WTC11 (cell line): ENCODE results near the gene GUCY2D. TPM values are rescaled to one million over a fixed set of nuclear protein-coding genes. Genes with fewer than 3 reads are reported as not detected.

Source experiments
- ATAC-seq: fragments of 200-7000 bp; cut with Tn5 transposase; 2 replicates; pipeline ENCODE4 v1.10.0; 2021; ENCODE audit warnings: mild to moderate bottlenecking, moderate library complexity
- CTCF ChIA-PET: fragments of 300-600 bp; sonication (Branson Sonifier 250); formaldehyde crosslinking; loops from one replicate; lab custom pipeline; 2021; ENCODE audit warnings: antibody characterized with exemption; lab: Charles Lee
- POLR2A ChIA-PET: fragments of 350-600 bp; sonication (Branson Sonifier 250); formaldehyde crosslinking; loops from one replicate; lab custom pipeline; 2021; ENCODE audit warnings: antibody characterized with exemption; lab: Charles Lee
- DNase-seq: peaks from one replicate; pipeline ENCODE4 v3.0.0; 2021; ENCODE audit warnings: low spot score
- H3K27ac Mint-ChIP-seq: 2 replicates; pipeline ENCODE4 v1.8.0; 2021; ENCODE audit warnings: mixed read lengths
- H3K27me3 Mint-ChIP-seq: 2 replicates; pipeline ENCODE4 v1.8.0; 2021; ENCODE audit warnings: low read depth, mild to moderate bottlenecking, moderate library complexity, mixed read lengths
- H3K36me3 Mint-ChIP-seq: 2 replicates; pipeline ENCODE4 v1.8.0; 2021; ENCODE audit warnings: mixed read lengths
- H3K4me1 Mint-ChIP-seq: 2 replicates; pipeline ENCODE4 v1.8.0; 2022; ENCODE audit warnings: mixed read lengths
- H3K4me3 Mint-ChIP-seq: 2 replicates; pipeline ENCODE4 v1.8.0; 2021; ENCODE audit warnings: mild to moderate bottlenecking, moderate library complexity, mixed read lengths
- H3K9me3 Mint-ChIP-seq: 2 replicates; pipeline ENCODE4 v1.8.0; 2021; ENCODE audit warnings: mixed read lengths
- ESRRA ChIP-seq: sonication (generic); formaldehyde crosslinking; IDR thresholded peaks from 2 replicates; pipeline ENCODE4 v1.8.1; 2022; ENCODE audit warnings: mild to moderate bottlenecking, missing genetic modification reagents, borderline replicate concordance
- IRF2 ChIP-seq: sonication (generic); formaldehyde crosslinking; IDR thresholded peaks from 2 replicates; pipeline ENCODE4 v1.8.0; 2022; ENCODE audit warnings: low read depth, missing genetic modification reagents, borderline replicate concordance
- JAZF1 ChIP-seq: fragments of 250-450 bp; sonication (Bioruptor Pico); IDR thresholded peaks from 2 replicates; pipeline ENCODE4 v1.9.0; 2021; ENCODE audit warnings: moderate library complexity, mild to moderate bottlenecking, inconsistent platforms
- NFYB ChIP-seq: sonication (generic); formaldehyde crosslinking; conservative IDR thresholded peaks from 2 replicates; pipeline ENCODE4 v1.8.0; 2022; ENCODE audit warnings: low read depth, missing genetic modification reagents
- NR2C2 ChIP-seq: sonication (generic); formaldehyde crosslinking; IDR thresholded peaks from 2 replicates; pipeline ENCODE4 v1.8.0; 2022; ENCODE audit warnings: mild to moderate bottlenecking, missing genetic modification reagents
- TCF7 ChIP-seq: sonication (generic); formaldehyde crosslinking; IDR thresholded peaks from 2 replicates; pipeline ENCODE4 v1.8.0; 2022; ENCODE audit warnings: mild to moderate bottlenecking, low read depth, missing genetic modification reagents, moderate library complexity
- TEAD1 ChIP-seq: sonication (generic); formaldehyde crosslinking; IDR thresholded peaks from 2 replicates; pipeline ENCODE4 v1.8.0; 2022; ENCODE audit warnings: mild to moderate bottlenecking, missing genetic modification reagents
- TEAD4 ChIP-seq: sonication (generic); formaldehyde crosslinking; IDR thresholded peaks from 2 replicates; pipeline ENCODE4 v1.8.0; 2022; ENCODE audit warnings: mild to moderate bottlenecking, missing genetic modification reagents
- ZBTB21 ChIP-seq: sonication (generic); formaldehyde crosslinking; IDR thresholded peaks from 2 replicates; pipeline ENCODE4 v1.8.1; 2023; ENCODE audit warnings: mild to moderate bottlenecking, missing genetic modification reagents, borderline replicate concordance
- ZNF138 ChIP-seq: sonication (generic); formaldehyde crosslinking; conservative IDR thresholded peaks from 2 replicates; pipeline ENCODE4 v1.8.1; 2022; ENCODE audit warnings: mild to moderate bottlenecking, moderate library complexity, missing genetic modification reagents
- ZNF232 ChIP-seq: sonication (generic); formaldehyde crosslinking; IDR thresholded peaks from 2 replicates; pipeline ENCODE4 v1.8.0; 2022; ENCODE audit warnings: mild to moderate bottlenecking, missing genetic modification reagents
- ZNF423 ChIP-seq: fragments of 250-450 bp; sonication (Bioruptor Pico); IDR thresholded peaks from 2 replicates; pipeline ENCODE4 v2.1.2; 2022; ENCODE audit warnings: mild to moderate bottlenecking, moderate library complexity
- total RNA-seq: library from RNA; stranded (reverse); gene quantifications from 3 replicates; pipeline ENCODE4 v1.2.3, GENCODE V29; 2021
- TF ChIP-seq, protein P1 (sequence below): sonication (generic); formaldehyde crosslinking; conservative IDR thresholded peaks from 2 replicates; pipeline ENCODE4 v1.8.1; 2022; ENCODE audit warnings: mild to moderate bottlenecking, missing genetic modification reagents
- TF ChIP-seq, protein P2 (sequence below): fragments of 250-450 bp; sonication (Bioruptor Pico); IDR thresholded peaks from 2 replicates; pipeline ENCODE4 v2.1.2; 2022; ENCODE audit warnings: mild to moderate bottlenecking, moderate library complexity
- TF ChIP-seq, protein P3 (sequence below): fragments of 200-600 bp; IDR thresholded peaks from 2 replicates; pipeline ENCODE4 v1.8.0; 2022; ENCODE audit warnings: antibody characterized with exemption
- TF ChIP-seq, protein P4 (sequence below): sonication (generic); formaldehyde crosslinking; IDR thresholded peaks from 2 replicates; pipeline ENCODE4 v1.8.1; 2022; ENCODE audit warnings: low read depth, mild to moderate bottlenecking, moderate library complexity, missing genetic modification reagents, borderline replicate concordance
- TF ChIP-seq, protein P5 (sequence below): sonication (generic); formaldehyde crosslinking; IDR thresholded peaks from 2 replicates; pipeline ENCODE4 v1.8.1; 2023; ENCODE audit warnings: mild to moderate bottlenecking, missing genetic modification reagents, moderate library complexity

The GUCY2D gene
- total RNA-seq, 1 experiment from 2014 or later = 0.87 TPM

DNA sequence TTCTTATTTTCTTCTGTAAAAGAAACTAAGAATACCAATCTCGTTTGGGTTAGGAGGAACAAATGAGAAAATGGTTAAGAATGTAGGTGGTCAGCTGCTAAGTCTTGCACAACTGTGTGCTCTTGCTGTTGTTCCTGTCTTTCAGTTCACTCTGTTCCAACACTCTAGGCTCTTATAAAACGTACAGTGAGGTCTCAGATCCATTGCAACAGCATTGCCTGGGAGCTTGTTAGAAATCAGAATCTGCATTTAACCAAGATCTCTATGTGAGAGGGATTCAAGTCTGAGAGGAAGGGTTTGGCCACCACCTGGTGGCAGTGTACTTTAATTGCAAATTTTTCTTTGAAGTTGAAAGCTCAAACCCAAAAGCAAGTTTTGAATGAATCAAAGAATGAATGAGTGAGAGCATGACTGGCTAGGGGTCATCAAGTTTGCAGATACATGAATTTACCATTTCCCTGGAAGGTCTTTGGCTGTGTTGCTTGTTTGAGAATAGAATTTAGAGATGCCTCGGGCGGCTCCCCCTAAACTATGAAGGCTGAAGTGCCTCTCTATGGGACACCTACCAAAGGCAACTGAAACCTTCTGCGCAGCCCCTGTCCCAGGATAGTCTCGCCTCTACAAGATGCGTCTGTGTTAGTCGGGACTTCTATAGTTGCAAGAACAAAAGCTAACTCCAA, 39.0 kb downstream of the GUCY2D start:
- ChIA-PET POLR2A (interaction anchor here (1.1 kb wide), 1 partner anchor 51 kb away, joined by 5 read pairs; no protein-coding TSS in a partner anchor), CTCF (interaction anchor here (0.5 to 6.2 kb wide), 63 partner anchors 9 to 391 kb away, joined by 3 to 154 read pairs (median 5); partner anchors contain the start of genes ATP1B2, BORCS6, CNTROB and GUCY2D)
- peak; percentile 16; the same call in 1 of the 2 replicates for ATAC-seq
- Mint-ChIP-seq H3K9me3 (peaks cover 8% of the 10 kb centered on the region), H3K27me3 (peaks cover 14% of the 10 kb centered on the region), H3K4me1 (peaks cover 22% of the 10 kb centered on the region), H3K36me3 (no peaks in the 10 kb centered on the region), H3K4me3 (no peak overlapping the region), H3K27ac (no peak overlapping the region)
- DNase-seq = no peak
- TF ChIP-seq, protein P1, sequence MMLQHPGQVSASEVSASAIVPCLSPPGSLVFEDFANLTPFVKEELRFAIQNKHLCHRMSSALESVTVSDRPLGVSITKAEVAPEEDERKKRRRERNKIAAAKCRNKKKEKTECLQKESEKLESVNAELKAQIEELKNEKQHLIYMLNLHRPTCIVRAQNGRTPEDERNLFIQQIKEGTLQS (CRISPR knock-in tag) = no peak
- no peak for TF ChIP-seq JAZF1 (CRISPR knock-in tag)
- TF ChIP-seq, protein P2, sequence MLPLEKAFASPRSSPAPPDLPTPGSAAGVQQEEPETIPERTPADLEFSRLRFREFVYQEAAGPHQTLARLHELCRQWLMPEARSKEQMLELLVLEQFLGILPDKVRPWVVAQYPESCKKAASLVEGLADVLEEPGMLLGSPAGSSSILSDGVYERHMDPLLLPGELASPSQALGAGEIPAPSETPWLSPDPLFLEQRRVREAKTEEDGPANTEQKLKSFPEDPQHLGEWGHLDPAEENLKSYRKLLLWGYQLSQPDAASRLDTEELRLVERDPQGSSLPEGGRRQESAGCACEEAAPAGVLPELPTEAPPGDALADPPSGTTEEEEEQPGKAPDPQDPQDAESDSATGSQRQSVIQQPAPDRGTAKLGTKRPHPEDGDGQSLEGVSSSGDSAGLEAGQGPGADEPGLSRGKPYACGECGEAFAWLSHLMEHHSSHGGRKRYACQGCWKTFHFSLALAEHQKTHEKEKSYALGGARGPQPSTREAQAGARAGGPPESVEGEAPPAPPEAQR = no peak
- TF ChIP-seq, protein P3, sequence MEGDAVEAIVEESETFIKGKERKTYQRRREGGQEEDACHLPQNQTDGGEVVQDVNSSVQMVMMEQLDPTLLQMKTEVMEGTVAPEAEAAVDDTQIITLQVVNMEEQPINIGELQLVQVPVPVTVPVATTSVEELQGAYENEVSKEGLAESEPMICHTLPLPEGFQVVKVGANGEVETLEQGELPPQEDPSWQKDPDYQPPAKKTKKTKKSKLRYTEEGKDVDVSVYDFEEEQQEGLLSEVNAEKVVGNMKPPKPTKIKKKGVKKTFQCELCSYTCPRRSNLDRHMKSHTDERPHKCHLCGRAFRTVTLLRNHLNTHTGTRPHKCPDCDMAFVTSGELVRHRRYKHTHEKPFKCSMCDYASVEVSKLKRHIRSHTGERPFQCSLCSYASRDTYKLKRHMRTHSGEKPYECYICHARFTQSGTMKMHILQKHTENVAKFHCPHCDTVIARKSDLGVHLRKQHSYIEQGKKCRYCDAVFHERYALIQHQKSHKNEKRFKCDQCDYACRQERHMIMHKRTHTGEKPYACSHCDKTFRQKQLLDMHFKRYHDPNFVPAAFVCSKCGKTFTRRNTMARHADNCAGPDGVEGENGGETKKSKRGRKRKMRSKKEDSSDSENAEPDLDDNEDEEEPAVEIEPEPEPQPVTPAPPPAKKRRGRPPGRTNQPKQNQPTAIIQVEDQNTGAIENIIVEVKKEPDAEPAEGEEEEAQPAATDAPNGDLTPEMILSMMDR = 0 out of 2 replicates have a peak, but pooled peaks have one; percentile 21
- no peak for TF ChIP-seq ESRRA (CRISPR knock-in tag)
- TF ChIP-seq, all 79 proteins: peak for 1

DNA sequence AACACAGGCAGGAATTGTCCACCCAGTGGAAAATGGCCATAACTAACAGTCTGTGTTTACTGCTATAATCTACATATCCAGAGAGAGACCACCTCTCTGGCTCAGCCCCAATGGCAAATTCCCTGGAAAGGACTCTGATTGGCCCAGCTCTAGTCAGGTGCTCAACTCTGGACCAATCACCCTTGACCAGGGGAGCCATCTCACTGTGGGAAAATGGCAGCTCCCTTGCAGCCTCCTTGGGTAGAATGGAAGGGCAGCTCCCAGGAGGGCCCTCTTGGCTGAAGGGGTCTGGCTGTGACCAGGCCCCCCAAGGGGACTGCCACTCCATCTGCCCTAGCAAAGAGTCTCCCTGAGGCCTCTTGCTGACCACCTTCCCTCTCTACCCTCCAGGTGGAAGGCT, 39.6 kb downstream of the GUCY2D start:
- Mint-ChIP-seq H3K36me3 (no peaks in the 10 kb centered on the region), H3K9me3 (peaks cover 8% of the 10 kb centered on the region), H3K4me3 (no peak overlapping the region), H3K27ac (no peak overlapping the region), H3K4me1 (peaks cover 22% of the 10 kb centered on the region), H3K27me3 (peaks cover 14% of the 10 kb centered on the region)
- POLR2A ChIA-PET = interaction anchor here (1.1 kb wide), 1 partner anchor 52 kb away, joined by 5 read pairs; no protein-coding TSS in a partner anchor
- ATAC-seq = peak; percentile 29; the same call in 1 of the 2 replicates
- DNase-seq = no peak
- CTCF ChIA-PET = interaction anchor here (0.5 to 6.2 kb wide), 60 partner anchors 10 to 325 kb away, joined by 3 to 154 read pairs (median 6); partner anchors contain the start of genes BORCS6, CNTROB, GUCY2D and KCNAB3
- no peak for TF ChIP-seq TEAD1
- TF ChIP-seq JAZF1 (CRISPR knock-in tag) = no peak
- TF ChIP-seq TCF7 (CRISPR knock-in tag) = no peak
- TF ChIP-seq ZNF232 (CRISPR knock-in tag) = no peak
- TF ChIP-seq TEAD4 = no peak
- no peak for TF ChIP-seq IRF2 (CRISPR knock-in tag)
- TF ChIP-seq ZBTB21 (CRISPR knock-in tag) = no peak
- no peak for TF ChIP-seq NR2C2
- 0 out of 2 replicates have a peak, but pooled peaks have one; percentile 34 for TF ChIP-seq NFYB (CRISPR knock-in tag)
- no peak for TF ChIP-seq ZNF423
- TF ChIP-seq, protein P4, sequence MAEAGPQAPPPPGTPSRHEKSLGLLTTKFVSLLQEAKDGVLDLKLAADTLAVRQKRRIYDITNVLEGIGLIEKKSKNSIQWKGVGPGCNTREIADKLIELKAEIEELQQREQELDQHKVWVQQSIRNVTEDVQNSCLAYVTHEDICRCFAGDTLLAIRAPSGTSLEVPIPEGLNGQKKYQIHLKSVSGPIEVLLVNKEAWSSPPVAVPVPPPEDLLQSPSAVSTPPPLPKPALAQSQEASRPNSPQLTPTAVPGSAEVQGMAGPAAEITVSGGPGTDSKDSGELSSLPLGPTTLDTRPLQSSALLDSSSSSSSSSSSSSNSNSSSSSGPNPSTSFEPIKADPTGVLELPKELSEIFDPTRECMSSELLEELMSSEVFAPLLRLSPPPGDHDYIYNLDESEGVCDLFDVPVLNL (CRISPR knock-in tag) = no peak
- TF ChIP-seq, protein P1 (CRISPR knock-in tag) = no peak
- TF ChIP-seq, protein P5, sequence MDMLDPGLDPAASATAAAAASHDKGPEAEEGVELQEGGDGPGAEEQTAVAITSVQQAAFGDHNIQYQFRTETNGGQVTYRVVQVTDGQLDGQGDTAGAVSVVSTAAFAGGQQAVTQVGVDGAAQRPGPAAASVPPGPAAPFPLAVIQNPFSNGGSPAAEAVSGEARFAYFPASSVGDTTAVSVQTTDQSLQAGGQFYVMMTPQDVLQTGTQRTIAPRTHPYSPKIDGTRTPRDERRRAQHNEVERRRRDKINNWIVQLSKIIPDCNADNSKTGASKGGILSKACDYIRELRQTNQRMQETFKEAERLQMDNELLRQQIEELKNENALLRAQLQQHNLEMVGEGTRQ (CRISPR knock-in tag) = peak; percentile 49; the same call in 1 of the 2 replicates
- no peak for TF ChIP-seq ZNF138 (CRISPR knock-in tag)
